ENCODE results near the gene ISM2.

- TF ChIP-seq, protein P1, sequence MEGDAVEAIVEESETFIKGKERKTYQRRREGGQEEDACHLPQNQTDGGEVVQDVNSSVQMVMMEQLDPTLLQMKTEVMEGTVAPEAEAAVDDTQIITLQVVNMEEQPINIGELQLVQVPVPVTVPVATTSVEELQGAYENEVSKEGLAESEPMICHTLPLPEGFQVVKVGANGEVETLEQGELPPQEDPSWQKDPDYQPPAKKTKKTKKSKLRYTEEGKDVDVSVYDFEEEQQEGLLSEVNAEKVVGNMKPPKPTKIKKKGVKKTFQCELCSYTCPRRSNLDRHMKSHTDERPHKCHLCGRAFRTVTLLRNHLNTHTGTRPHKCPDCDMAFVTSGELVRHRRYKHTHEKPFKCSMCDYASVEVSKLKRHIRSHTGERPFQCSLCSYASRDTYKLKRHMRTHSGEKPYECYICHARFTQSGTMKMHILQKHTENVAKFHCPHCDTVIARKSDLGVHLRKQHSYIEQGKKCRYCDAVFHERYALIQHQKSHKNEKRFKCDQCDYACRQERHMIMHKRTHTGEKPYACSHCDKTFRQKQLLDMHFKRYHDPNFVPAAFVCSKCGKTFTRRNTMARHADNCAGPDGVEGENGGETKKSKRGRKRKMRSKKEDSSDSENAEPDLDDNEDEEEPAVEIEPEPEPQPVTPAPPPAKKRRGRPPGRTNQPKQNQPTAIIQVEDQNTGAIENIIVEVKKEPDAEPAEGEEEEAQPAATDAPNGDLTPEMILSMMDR (IDR thresholded peaks at IDR 0.05; ENCODE audit: borderline replicate concordance, extremely low read depth, low read length, poor library complexity, severe bottlenecking), result no peak
- no peak for TF ChIP-seq EZH2 (IDR thresholded peaks at IDR 0.05; ENCODE audit: borderline replicate concordance, low read depth, low read length, severe bottlenecking)
Measured at GRCh38 chr14:77458249-77458950, 40.2 kb downstream of the ISM2 start.

Measured in DND-41 (cell line).